ENCODE data around the gene CYP19A1.

Gene CYP19A1

GRCh38 chr15:51359981-51360380 is 21.6 kb upstream of the CYP19A1 start:
- no peak for DNase-seq (ENCODE audit: low read depth in 2 of 2)

GRCh38 chr15:51356983-51357382 is 18.6 kb upstream of the CYP19A1 start:
- no peak for DNase-seq (ENCODE audit: low read depth in 2 of 2)

- DNase-seq (ENCODE audit: low read depth in 2 of 2), result no peak
Observed at GRCh38 chr15:51356147-51356546, 17.8 kb upstream of the CYP19A1 start.

- no peak for DNase-seq (ENCODE audit: low read depth in 2 of 2)
Observed at GRCh38 chr15:51355096-51355495, 16.7 kb upstream of the CYP19A1 start.

- no peak for DNase-seq (ENCODE audit: low read depth in 2 of 2)
Observed at GRCh38 chr15:51353976-51354375, 15.6 kb upstream of the CYP19A1 start.

- no peak for DNase-seq (ENCODE audit: low read depth in 2 of 2)
Observed at GRCh38 chr15:51350723-51351122, 12.3 kb upstream of the CYP19A1 start.

GRCh38 chr15:51349156-51349844 is 10.9 kb upstream of the CYP19A1 start:
- DNase-seq (ENCODE audit: low read depth in 2 of 2), result no peak

- no peak for DNase-seq (ENCODE audit: low read depth in 2 of 2)
Observed at GRCh38 chr15:51348688-51349087, 10.3 kb upstream of the CYP19A1 start.

GRCh38 chr15:51346136-51346535 is 7.7 kb upstream of the CYP19A1 start:
- DNase-seq (ENCODE audit: low read depth in 2 of 2), result no peak

GRCh38 chr15:51343466-51343865 is 5.1 kb upstream of the CYP19A1 start:
- DNase-seq (ENCODE audit: low read depth in 2 of 2), result no peak

GRCh38 chr15:51342227-51342999 is 4.0 kb upstream of the CYP19A1 start:
- DNase-seq (ENCODE audit: low read depth in 2 of 2), result no peak

GRCh38 chr15:51341366-51342226 is 3.2 kb upstream of the CYP19A1 start, which contains the start of gene GLDN:
GLDN (plus strand) TSS chr15:51341655; CDS start chr15:51341685, 30 bp downstream.
- DNase-seq (ENCODE audit: low read depth in 2 of 2), result no peak

GRCh38 chr15:51335538-51336410 is 2.6 kb downstream of the CYP19A1 start:
- no peak for DNase-seq (ENCODE audit: low read depth in 2 of 2)

- no peak for DNase-seq (ENCODE audit: low read depth in 2 of 2)
Observed at GRCh38 chr15:51335087-51335486, 3.3 kb downstream of the CYP19A1 start.

- no peak for DNase-seq (ENCODE audit: low read depth in 2 of 2)
Observed at GRCh38 chr15:51334011-51334451, 4.4 kb downstream of the CYP19A1 start.

- DNase-seq (ENCODE audit: low read depth in 2 of 2), result no peak
Observed at GRCh38 chr15:51333571-51333970, 4.8 kb downstream of the CYP19A1 start.

GRCh38 chr15:51332206-51333147 is 5.9 kb downstream of the CYP19A1 start:
- DNase-seq (ENCODE audit: low read depth in 2 of 2), result no peak

- no peak for DNase-seq (ENCODE audit: low read depth in 2 of 2)
Observed at GRCh38 chr15:51331141-51331540, 7.3 kb downstream of the CYP19A1 start.

- DNase-seq (ENCODE audit: low read depth in 2 of 2), result no peak
Observed at GRCh38 chr15:51328926-51329325, 9.5 kb downstream of the CYP19A1 start.

- DNase-seq (ENCODE audit: low read depth in 2 of 2), result no peak
Observed at GRCh38 chr15:51327081-51327480, 11.3 kb downstream of the CYP19A1 start.
